Measurements from ENCODE around the gene GPR108. TPM values are rescaled to one million over a fixed set of nuclear protein-coding genes. Genes with fewer than 3 reads are reported as not detected.
"Not testable (repeated sequence)": the region's sequence is repeated elsewhere in the genome, so short reads cannot be mapped to it uniquely, and the experiment has no call there.

Gene GPR108
- total RNA-seq, 1 donor from 2014 or later = 48.7 TPM

- no peak for DNase-seq (ENCODE audit: extremely low read depth, low read depth, low spot score)
These were observed 23.8 kb upstream of the GPR108 start for GRCh38 chr19:6761053-6761676.

- DNase-seq (ENCODE audit: extremely low read depth, low read depth, low spot score) = no peak
These were observed 23.2 kb upstream of the GPR108 start for GRCh38 chr19:6760606-6761005.

DNA sequence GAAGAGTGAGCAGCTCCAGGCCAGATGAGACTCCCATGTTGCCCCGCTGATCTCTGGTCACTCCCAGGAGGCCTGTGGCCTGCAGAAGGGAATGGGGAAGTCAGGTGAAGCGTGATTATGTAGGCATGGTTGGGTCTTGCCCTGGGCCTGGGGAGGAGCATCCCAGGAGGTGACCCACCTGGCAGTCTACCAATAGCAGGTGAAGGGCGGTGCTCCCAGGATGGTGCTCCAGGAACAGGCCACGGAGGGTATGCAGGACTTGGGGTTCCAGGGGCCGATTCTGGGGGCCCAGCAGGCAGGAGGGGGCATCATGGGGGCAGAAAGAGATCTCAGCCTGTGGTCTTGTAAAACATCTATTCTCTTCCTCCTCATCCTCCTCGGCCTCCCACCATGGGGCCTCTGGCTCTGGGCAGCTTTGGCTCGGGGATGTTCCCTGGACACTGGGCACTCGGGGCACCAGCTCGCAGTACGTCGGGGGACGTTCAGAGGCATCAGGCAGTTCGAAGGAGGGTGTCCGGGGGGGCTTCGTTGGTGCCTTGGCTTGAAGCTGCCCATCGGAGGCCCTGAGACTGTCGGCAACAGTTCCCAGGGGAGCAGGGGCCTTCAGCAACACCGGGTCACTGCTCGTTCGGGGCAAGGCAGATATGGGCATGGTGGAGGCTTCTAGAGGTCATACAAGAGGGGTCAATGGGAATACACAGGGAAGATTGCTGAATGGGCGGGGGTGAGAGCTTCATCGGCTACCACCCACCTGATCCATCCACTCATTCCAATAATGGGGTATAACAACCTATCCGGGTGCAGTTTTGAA is 17.5 kb upstream of the GPR108 start:
- DNase-seq (ENCODE audit: extremely low read depth, low read depth, low spot score) = no peak

- no peak for DNase-seq (ENCODE audit: extremely low read depth, low read depth, low spot score)
These were observed 16.8 kb upstream of the GPR108 start for GRCh38 chr19:6754136-6754535.

GRCh38 chr19:6753178-6754031 is 16.0 kb upstream of the GPR108 start:
- no peak for DNase-seq (ENCODE audit: extremely low read depth, low read depth, low spot score)

DNA sequence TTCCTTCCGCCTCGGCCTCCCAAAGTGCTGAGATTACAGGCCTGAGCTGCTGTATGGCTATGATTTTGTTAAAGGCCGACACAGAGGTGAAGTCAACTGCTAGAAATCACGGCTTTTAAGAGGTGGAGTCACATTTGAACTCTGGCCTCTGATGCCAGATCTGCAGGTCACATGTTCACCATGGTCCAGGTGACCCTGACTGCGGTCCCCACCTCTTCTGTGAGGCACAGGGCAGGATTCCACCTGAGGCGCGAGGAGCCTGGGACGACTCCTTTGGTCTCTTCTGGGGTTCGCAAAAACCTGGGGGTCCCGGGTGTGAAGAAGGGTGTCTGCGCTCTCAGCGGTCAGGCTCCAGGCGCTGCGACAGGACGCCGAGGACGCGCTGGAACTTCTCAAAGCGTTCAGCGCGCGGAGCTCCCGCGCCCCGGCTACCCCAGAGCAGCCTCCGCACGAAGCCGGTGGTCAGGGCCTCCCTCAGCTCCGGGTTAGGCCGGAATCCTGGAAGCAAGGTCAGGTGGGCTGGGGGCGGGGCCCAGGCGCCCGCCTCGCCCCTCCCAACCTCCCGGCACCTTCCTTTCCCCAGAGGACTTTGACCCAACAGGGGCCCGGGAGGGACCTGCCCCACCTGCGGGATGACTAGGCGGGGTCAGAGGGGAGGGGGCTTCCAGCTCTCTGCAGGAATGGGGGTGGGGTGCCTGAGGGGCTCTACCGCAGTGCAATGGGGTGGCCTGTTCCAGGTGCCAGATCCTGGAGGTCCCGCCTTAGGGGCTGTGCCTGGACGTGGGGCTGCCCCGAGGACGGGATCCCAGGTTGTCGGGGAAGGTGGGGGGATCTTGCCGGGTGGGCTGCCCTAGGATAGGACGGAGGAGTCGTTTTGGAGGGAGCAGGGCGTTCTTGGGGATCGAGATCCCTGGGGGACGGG is 15.1 kb upstream of the GPR108 start:
- no peak for DNase-seq (ENCODE audit: extremely low read depth, low read depth, low spot score)

DNA sequence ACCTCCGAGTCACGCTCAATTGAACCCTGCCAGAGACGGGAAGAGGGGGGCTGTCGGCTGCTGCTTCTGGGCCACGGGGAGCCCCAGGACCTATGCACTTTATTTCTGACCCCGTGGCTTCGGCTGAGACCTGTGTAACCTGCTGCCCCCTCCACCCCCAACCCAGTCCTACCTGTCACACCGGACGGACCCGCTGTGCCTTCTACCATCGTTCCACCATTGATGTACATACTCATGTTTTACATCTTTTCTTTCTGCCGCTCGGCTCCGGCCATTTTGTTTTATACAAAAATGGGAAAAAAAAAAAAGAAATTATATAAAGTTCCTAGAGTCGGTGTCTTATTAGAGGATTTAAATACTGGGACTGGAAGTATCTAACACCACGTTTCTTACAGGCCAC is 13.8 kb upstream of the GPR108 start:
- no peak for DNase-seq (ENCODE audit: extremely low read depth, low read depth, low spot score)

GRCh38 chr19:6750062-6750461 is 12.7 kb upstream of the GPR108 start:
- no peak for DNase-seq (ENCODE audit: extremely low read depth, low read depth, low spot score)

GRCh38 chr19:6748543-6748942 is 11.2 kb upstream of the GPR108 start:
- DNase-seq (ENCODE audit: extremely low read depth, low read depth, low spot score) = not testable (repeated sequence)

- DNase-seq (ENCODE audit: extremely low read depth, low read depth, low spot score) = no peak
These were observed 8.6 kb upstream of the GPR108 start for GRCh38 chr19:6745965-6746364.

DNA sequence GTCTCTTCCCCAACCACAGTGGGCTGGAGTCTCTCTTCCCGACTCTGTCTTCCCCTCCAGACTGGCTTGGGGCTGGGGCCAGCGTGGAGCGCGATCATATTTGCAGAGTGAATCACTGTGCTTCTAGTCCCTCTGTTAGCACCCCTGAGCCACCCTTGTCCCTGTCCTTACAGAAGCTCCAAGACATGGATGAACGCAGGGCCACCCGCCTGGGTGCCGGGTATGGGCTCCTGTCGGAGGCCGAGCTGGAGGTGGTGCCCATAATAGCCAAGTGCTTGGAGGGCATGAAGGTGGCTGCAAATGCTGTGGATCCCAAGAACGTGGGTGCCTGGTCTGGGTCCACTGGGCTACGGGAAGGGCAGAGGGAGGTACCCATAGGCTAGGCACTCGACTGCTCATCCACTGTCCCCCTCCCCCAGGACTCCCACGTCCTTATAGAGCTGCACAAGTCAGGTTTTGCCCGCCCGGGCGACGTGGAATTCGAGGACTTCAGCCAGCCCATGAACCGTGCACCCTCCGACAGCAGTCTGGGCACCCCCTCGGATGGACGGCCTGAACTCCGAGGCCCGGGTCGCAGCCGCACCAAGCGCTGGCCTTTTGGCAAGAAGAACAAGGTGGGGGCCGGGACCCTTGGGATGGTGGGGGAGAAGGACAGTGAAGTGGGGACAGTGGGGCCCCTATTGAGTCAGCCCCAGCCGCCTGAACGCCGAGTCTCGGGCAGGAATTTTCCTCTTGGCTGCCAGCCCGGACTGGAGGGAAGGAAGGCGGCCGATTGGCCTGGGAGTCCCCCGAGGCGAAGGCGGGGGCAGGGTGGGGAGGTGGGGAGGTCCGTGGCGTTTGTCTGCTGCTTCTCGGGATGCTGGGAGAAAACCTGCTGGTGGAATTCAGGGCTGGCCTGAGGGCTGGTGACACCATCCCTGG is 7.3 kb upstream of the GPR108 start:
- no peak for DNase-seq (ENCODE audit: extremely low read depth, low read depth, low spot score)

DNA sequence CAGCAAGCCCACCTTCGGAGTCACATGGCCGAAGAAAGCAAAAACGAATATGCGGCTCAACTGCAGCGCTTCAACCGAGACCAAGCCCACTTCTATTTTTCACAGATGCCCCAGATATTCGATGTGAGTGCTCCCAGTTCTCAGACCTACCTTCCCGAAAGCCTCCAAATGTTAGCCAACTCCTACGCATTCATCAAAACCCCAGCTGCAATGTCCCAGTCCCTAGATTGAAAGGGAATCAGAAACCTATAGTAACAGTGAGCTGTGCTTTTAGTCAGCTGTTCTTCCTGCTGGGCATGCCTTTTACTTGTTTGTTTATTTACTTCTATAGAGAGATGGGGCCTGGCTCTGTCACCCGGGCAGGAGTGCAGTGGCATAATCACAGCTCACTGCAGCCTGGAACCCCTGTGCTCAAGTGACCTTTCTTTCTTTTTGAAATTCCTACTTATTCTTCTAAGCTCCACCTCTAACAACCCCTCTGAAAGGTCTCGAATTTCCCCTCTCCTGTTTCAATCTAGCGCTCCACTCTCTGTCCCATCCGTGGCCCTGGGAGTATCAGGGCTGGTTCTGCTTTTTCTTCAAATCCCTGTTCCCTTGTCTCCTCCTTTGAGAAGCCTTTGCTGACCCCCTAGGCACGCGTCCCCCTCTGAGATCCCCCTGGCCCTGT is 6.5 kb upstream of the GPR108 start:
- DNase-seq (ENCODE audit: extremely low read depth, low read depth, low spot score) = no peak

DNA sequence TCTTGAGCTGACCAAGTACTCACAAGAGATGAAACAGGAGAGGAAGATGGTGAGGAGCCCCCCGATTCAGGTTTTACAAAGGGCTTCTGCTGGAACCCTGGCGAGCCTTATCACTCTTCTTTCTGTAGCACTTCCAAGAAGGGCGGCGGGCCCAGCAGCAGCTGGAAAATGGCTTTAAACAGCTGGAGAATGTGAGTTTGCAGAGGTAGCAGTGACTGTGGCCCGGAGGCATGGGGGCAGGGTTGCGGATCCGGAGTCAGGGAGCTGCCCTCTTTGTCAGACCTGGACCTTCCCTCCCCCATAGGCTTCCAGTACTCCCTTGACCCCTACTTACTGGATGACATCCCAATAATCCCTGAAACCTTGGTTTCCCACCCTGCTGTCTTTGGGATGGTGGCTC is 5.7 kb upstream of the GPR108 start:
- no peak for DNase-seq (ENCODE audit: extremely low read depth, low read depth, low spot score)

- no peak for DNase-seq (ENCODE audit: extremely low read depth, low read depth, low spot score)
These were observed 3.4 kb upstream of the GPR108 start for GRCh38 chr19:6740589-6741343.

DNA sequence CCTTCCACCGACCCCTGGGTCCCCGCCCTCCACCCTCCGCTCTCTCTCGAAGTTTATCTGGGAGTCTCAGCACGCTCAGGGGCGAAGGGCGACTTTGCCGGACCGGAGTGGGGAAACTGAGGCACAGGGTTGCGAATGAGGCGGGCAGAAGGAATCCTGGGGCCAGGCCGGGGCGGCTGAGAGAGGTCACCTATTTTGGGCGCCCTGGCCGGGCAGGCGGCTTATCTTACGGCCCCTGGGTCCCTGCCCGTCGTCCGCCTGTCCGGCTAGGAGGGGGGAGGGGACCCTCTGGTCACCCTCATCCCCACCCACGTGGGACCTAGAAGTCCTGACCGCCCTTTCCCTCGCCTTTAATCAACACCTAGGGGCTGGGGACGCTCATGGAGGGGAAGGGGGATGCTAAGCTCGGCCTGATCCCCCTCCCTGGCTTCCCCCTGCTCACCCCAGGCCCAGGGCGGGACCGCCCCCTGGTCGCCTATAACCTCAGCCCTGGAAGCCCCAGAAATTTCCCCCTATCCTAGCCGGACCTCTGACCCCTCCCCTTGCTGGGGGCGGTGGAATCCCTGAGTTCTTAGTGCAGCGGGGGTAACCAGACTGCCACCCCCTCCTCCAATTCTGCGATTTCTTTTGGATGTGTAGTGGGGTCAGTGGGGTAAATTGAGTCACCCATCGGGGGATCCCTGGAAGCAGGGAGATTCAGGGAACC is 2.7 kb upstream of the GPR108 start:
- no peak for DNase-seq (ENCODE audit: extremely low read depth, low read depth, low spot score)

DNA sequence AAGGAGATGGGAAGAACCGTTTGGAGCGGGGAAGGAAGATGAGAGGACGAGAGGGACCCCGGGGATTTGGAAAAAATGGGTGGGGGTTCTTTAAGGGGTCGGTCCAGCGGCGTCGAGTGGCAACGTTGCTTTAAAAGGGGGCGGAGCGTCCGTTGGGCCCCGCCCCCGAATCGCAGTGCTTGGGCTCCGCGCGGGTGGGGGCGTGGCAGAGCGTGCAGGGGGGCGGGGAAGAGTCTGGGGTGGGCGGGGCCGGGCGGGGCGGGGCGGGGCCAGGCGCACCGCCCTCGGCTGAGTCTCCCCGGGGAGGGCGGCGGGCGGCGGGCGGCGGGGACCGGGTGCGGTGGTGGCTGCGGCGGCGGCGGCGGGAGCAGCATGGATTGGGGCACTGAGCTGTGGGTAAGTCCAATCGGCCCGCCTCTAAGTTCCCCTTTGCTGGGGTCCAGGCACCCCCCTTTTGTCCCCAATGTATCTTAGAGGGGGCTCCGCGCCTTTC is 2.1 kb upstream of the GPR108 start, which contains the start of gene TRIP10:
TRIP10 (plus strand) TSS at position 291 of the 493 bp plus-strand sequence; CDS start at position 373, 82 bp downstream.
- no peak for DNase-seq (ENCODE audit: extremely low read depth, low read depth, low spot score)

DNA sequence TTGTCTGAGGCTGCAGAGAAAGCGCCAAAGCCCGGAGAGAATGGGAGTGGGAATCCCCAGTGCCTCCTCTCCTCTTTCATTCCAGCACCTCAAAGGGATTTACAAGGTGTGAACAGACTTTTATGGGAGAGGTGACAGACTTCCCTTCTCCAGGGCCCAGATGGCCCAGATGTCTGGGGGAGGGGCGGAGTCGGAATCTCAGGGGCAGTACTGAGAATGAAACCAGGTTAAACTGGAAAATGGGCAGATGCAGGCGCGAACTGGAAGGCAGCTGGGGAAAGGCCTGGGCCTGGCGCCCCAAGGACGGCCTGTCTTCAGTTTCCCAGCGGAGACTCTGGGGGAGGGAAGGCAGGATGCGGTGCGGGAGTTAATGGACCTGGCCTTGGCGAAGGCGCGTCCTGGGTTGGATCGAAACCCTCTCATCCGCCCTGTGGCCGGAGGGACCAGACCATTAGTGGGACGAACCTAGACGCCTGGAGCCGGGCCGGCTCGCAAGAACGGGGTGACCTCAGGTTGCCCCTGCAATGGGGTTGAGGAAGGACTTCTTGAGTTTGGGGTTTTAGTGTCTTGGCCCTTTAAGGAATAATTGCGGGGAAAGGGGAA is 1.5 kb upstream of the GPR108 start:
- DNase-seq (ENCODE audit: extremely low read depth, low read depth, low spot score) = no peak
